ENCODE data around the gene PSMC4.

- TF ChIP-seq CTCF (IDR thresholded peaks at IDR 0.05): no peak
- TF ChIP-seq POLR2A (IDR thresholded peaks at IDR 0.05): no peak
Measured at GRCh38 chr19:39934584-39935363, 36.2 kb upstream of the PSMC4 start, which contains the start of gene FCGBP.
